Suppressor macrophage treated with lipopolysaccharide for 4 hours (primary cell): Measurements from ENCODE around the gene RADIL.
"Not testable (repeated sequence)": the region's sequence is repeated elsewhere in the genome, so short reads cannot be mapped to it uniquely, and the experiment has no call there.

ENCODE experiments used
- DNase-seq: peaks from one replicate; pipeline ENCODE4 v3.0.0-alpha.2; 2020

RADIL gene

GRCh38 chr7:4805110-4805983 is 78.2 kb downstream of the RADIL start:
- no peak for DNase-seq

- DNase-seq = no peak
Measured at GRCh38 chr7:4803397-4804241, 79.9 kb downstream of the RADIL start.

GRCh38 chr7:4802577-4802976 is 80.9 kb downstream of the RADIL start:
- DNase-seq = not testable (repeated sequence)

- DNase-seq = no peak
Measured at GRCh38 chr7:4801839-4802231, 81.7 kb downstream of the RADIL start.

GRCh38 chr7:4800926-4801838 is 82.3 kb downstream of the RADIL start:
- DNase-seq = no peak

- DNase-seq = no peak
Measured at GRCh38 chr7:4800487-4800886, 83.0 kb downstream of the RADIL start.

GRCh38 chr7:4799508-4800268 is 83.8 kb downstream of the RADIL start:
- DNase-seq = no peak

- DNase-seq = no peak
Measured at GRCh38 chr7:4798706-4799235, 84.7 kb downstream of the RADIL start.

GRCh38 chr7:4797858-4798705 is 85.4 kb downstream of the RADIL start:
- peak; percentile 66 for DNase-seq

GRCh38 chr7:4796453-4796852 is 87.1 kb downstream of the RADIL start:
- DNase-seq = no peak

- DNase-seq = no peak
Measured at GRCh38 chr7:4794591-4795350, 88.7 kb downstream of the RADIL start.

GRCh38 chr7:4794171-4794570 is 89.3 kb downstream of the RADIL start:
- DNase-seq = not testable (repeated sequence)

- DNase-seq = not testable (repeated sequence)
Measured at GRCh38 chr7:4793385-4793993, 90.0 kb downstream of the RADIL start.

GRCh38 chr7:4792537-4793126 is 90.9 kb downstream of the RADIL start:
- no peak for DNase-seq

GRCh38 chr7:4791738-4792536 is 91.6 kb downstream of the RADIL start:
- DNase-seq = peak; percentile 84

GRCh38 chr7:4791101-4791737 is 92.3 kb downstream of the RADIL start:
- no peak for DNase-seq

- no peak for DNase-seq
Measured at GRCh38 chr7:4790516-4790991, 93.0 kb downstream of the RADIL start.

- DNase-seq = no peak
Measured at GRCh38 chr7:4790078-4790465, 93.4 kb downstream of the RADIL start.
